RWPE1 (cell line): Measurements from ENCODE around the gene PARP6.
A peak's percentile ranks its signal among the peaks of the same experiment; 100 is the strongest.

Source experiments
- CTCF ChIA-PET: fragments of 350-600 bp; sonication (Branson Sonifier 250); formaldehyde crosslinking; extraction: SDS; loops from one replicate; lab custom pipeline; 2021; lab: Yijun Ruan, JAX
- POLR2A ChIA-PET: fragments of 400-600 bp; formaldehyde crosslinking; extraction: SDS; loops from one replicate; lab custom pipeline; 2020; ENCODE audit warnings: antibody characterized with exemption; ENCODE audit not compliant: low non-redundant PET; lab: Yijun Ruan, JAX
- DNase-seq: peaks from one replicate; pipeline ENCODE4 v3.0.0; 2012; ENCODE audit warnings: low spot score
- H3K27ac ChIP-seq: fragments of 450-650 bp; 2 replicates; pipeline ENCODE4 v1.5.1; 2017
- TF ChIP-seq, protein P1 (sequence below): fragments of 450-650 bp; conservative IDR thresholded peaks from 2 replicates; pipeline ENCODE4 v1.5.1; 2017; ENCODE audit warnings: low read depth, mild to moderate bottlenecking

The PARP6 gene

GRCh38 chr15:72242775-72243370 is 29.5 kb downstream of the PARP6 start:
- ChIA-PET CTCF (interaction anchor here (1.1 kb wide), 1 partner anchor 14 kb away, joined by 3 read pairs; no protein-coding TSS in a partner anchor), POLR2A (no interaction called here)
- DNase-seq, result no peak
- TF ChIP-seq, protein P1, sequence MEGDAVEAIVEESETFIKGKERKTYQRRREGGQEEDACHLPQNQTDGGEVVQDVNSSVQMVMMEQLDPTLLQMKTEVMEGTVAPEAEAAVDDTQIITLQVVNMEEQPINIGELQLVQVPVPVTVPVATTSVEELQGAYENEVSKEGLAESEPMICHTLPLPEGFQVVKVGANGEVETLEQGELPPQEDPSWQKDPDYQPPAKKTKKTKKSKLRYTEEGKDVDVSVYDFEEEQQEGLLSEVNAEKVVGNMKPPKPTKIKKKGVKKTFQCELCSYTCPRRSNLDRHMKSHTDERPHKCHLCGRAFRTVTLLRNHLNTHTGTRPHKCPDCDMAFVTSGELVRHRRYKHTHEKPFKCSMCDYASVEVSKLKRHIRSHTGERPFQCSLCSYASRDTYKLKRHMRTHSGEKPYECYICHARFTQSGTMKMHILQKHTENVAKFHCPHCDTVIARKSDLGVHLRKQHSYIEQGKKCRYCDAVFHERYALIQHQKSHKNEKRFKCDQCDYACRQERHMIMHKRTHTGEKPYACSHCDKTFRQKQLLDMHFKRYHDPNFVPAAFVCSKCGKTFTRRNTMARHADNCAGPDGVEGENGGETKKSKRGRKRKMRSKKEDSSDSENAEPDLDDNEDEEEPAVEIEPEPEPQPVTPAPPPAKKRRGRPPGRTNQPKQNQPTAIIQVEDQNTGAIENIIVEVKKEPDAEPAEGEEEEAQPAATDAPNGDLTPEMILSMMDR, result no peak
- no peak overlapping the region for H3K27ac ChIP-seq

DNA sequence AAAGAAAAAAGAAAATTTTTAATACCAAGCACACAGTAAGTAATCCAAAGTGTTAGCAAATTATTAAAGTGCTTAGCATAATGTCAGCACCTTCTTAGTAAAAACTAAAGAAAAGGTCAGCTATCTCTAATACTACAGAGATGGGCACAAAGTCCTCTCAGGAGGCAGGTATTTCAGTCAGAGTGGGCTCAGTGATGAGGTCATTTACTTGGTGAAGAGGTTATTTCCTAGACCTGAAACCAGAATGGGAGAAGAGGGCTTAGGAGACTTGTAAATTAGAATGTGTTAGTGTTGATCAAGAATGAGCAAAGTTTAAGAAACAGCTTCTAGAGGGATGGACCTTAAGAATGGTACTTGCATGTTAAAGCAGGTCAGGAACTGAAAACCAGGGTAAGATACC is 32.7 kb downstream of the PARP6 start:
- no peak for DNase-seq
- TF ChIP-seq, protein P1, result no peak
- POLR2A ChIA-PET, result interaction anchor here (1.1 kb wide), 1 partner anchor 122 kb away, joined by 3 read pairs; the partner anchor contains the start of genes MYO9A and SENP8
- no peak overlapping the region for H3K27ac ChIP-seq
- CTCF ChIA-PET, result interaction anchor here (1.0 kb wide), 1 partner anchor 33 kb away, joined by 4 read pairs; no protein-coding TSS in a partner anchor

DNA sequence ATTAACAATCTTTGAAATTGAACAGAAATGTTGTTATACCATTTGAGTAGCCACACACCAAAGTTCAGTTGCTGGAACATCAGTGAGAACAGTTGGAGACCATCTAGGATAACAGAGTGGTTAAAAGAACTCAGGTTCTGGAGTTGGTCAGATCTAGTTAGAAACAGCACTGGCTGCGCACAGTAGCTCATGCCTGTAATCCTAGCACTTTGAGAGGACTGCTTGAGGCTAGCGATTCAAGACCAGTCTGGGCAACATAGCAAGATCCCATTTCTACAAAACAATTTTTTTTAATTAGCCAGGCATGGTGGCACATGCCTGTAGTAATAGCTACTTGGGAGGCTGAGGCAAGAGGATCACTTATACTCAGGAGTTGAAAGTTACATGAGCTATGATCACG is 33.8 kb downstream of the PARP6 start:
- no peak for DNase-seq
- POLR2A ChIA-PET, result interaction anchor here (0.9 kb wide), 1 partner anchor 9 kb away, joined by 8 read pairs; no protein-coding TSS in a partner anchor
- H3K27ac ChIP-seq, result no peak overlapping the region
- CTCF ChIA-PET, result interaction anchor here (0.7 kb wide), 1 partner anchor 55 kb away, joined by 4 read pairs; no protein-coding TSS in a partner anchor
- TF ChIP-seq, protein P1, result no peak

GRCh38 chr15:72237853-72238224 is 34.5 kb downstream of the PARP6 start:
- peak overlapping the region; percentile 92 for H3K27ac ChIP-seq
- TF ChIP-seq, protein P1, result no peak
- POLR2A ChIA-PET, result interaction anchor here (0.5 to 0.9 kb wide), 2 partner anchors 8 to 37 kb away, joined by 3 to 8 read pairs; no protein-coding TSS in a partner anchor
- CTCF ChIA-PET, result interaction anchor here (0.6 to 0.7 kb wide), 2 partner anchors 23 to 484 kb away, joined by 3 to 8 read pairs; no protein-coding TSS in a partner anchor
- no peak for DNase-seq

DNA sequence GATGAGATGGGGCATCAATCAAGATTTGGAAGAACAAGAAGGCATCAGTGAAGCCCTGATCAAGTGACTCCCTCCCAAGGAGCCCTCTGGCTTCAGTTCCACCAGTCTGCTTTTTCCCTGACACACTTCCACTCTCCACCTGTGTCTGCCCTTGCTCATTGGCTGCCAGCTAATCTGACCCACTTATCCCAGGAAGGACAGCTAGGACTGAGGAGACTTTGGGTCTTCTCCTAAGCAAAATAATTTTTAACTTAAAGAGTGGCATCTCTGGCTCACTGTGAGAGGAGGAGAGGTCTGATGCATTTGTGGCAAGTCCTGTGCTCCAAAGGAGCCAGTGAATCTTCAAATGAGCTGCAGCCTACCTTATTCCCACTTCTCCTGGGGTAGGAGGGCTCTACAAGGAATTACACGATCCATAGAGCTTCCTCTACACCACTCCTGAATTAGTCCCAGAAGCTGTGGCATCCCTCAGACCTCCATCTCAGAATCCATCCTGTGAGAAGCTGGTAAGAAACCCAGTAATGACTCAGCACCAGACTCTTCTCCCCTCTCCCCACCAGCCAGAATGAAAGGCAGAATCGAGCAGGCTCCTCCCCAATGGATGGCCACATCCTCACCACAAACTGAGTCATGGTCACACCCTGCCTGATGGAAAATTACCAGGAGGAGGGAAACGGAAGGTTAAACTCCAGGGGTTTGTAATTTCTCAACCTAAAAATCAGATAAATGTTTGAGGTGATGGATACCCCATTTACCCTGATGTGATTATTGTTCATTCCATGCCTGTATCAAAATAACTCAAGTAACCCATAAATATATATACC is 35.1 kb downstream of the PARP6 start:
- ChIA-PET CTCF (interaction anchor here (0.5 to 0.7 kb wide), 6 partner anchors 23 to 1036 kb away, joined by 3 to 8 read pairs (median 3); no protein-coding TSS in a partner anchor), POLR2A (interaction anchor here (0.5 kb wide), 1 partner anchor 37 kb away, joined by 3 read pairs; no protein-coding TSS in a partner anchor)
- DNase-seq, result peak; percentile 96
- TF ChIP-seq, protein P1, result no peak
- peak overlapping the region; percentile 92 for H3K27ac ChIP-seq
